HEK293T (cell line): ENCODE data around the gene PTPN1.

Source experiments
- CTCF ChIA-PET: fragments of 350-600 bp; formaldehyde crosslinking; extraction: SDS; loops from one replicate; lab custom pipeline; 2021; ENCODE audit warnings: antibody characterized with exemption, inconsistent platforms; lab: Yijun Ruan, JAX
- POLR2A ChIA-PET: fragments of 350-600 bp; formaldehyde crosslinking; extraction: SDS; loops from one replicate; lab custom pipeline; 2020; ENCODE audit warnings: antibody characterized with exemption, inconsistent platforms; lab: Yijun Ruan, JAX
- DNase-seq: peaks from one replicate; pipeline ENCODE4 v3.0.0; 2012; ENCODE audit warnings: mixed read lengths; ENCODE audit errors: extremely low spot score
- ARNT ChIP-seq: fragments of 450-650 bp; IDR thresholded peaks from 2 replicates; pipeline ENCODE4 v1.6.1; 2017; ENCODE audit warnings: mild to moderate bottlenecking
- BHLHE40 ChIP-seq: fragments of 450-650 bp; IDR thresholded peaks from 2 replicates; pipeline ENCODE4 v1.6.1; 2016; ENCODE audit warnings: mild to moderate bottlenecking, moderate library complexity, borderline replicate concordance
- CTBP1 ChIP-seq: fragments of 450-650 bp; IDR thresholded peaks from 2 replicates; pipeline ENCODE4 v1.6.1; 2016; ENCODE audit warnings: borderline replicate concordance
- ELF4 ChIP-seq: fragments of 450-650 bp; IDR thresholded peaks from 2 replicates; pipeline ENCODE4 v1.6.1; 2017; ENCODE audit warnings: antibody characterized with exemption
- FOXA1 ChIP-seq: fragments of 450-650 bp; IDR thresholded peaks from 2 replicates; pipeline ENCODE4 v1.6.1; 2016; ENCODE audit warnings: mild to moderate bottlenecking
- FOXK2 ChIP-seq: fragments of 450-650 bp; IDR thresholded peaks from 2 replicates; pipeline ENCODE4 v1.6.1; 2016; ENCODE audit warnings: mild to moderate bottlenecking
- FOXM1 ChIP-seq: fragments of 450-650 bp; IDR thresholded peaks from 2 replicates; pipeline ENCODE4 v1.6.1; 2017; ENCODE audit warnings: mild to moderate bottlenecking, borderline replicate concordance
- HDGF ChIP-seq: fragments of 450-650 bp; IDR thresholded peaks from 2 replicates; pipeline ENCODE4 v1.6.1; 2017; ENCODE audit warnings: antibody characterized with exemption, borderline replicate concordance
- L3MBTL2 ChIP-seq: fragments of 450-650 bp; conservative IDR thresholded peaks from 2 replicates; pipeline ENCODE4 v1.6.1; 2016; ENCODE audit warnings: mild to moderate bottlenecking
- LEF1 ChIP-seq: fragments of 450-650 bp; IDR thresholded peaks from 2 replicates; pipeline ENCODE4 v1.6.1; 2017; ENCODE audit warnings: mild to moderate bottlenecking, borderline replicate concordance
- NFRKB ChIP-seq: fragments of 450-650 bp; IDR thresholded peaks from 2 replicates; pipeline ENCODE4 v1.6.1; 2016; ENCODE audit warnings: mild to moderate bottlenecking, moderate library complexity
- PKNOX1 ChIP-seq: fragments of 450-650 bp; IDR thresholded peaks from 2 replicates; pipeline ENCODE4 v1.6.1; 2016
- SP1 ChIP-seq: fragments of 450-650 bp; IDR thresholded peaks from 2 replicates; pipeline ENCODE4 v1.6.1; 2017
- SUZ12 ChIP-seq: fragments of 450-650 bp; IDR thresholded peaks from 2 replicates; pipeline ENCODE4 v1.6.1; 2016; ENCODE audit warnings: mild to moderate bottlenecking
- TARDBP ChIP-seq: fragments of 450-650 bp; IDR thresholded peaks from 2 replicates; pipeline ENCODE4 v1.6.1; 2016
- ZNF384 ChIP-seq: fragments of 450-650 bp; IDR thresholded peaks from 2 replicates; pipeline ENCODE4 v1.6.1; 2016

Gene PTPN1

GRCh38 chr20:50532221-50532620 lies 22.0 kb downstream of the PTPN1 start:
- DNase-seq = no peak
- POLR2A ChIA-PET = no interaction called here

GRCh38 chr20:50533061-50533460 lies 22.9 kb downstream of the PTPN1 start:
- no peak for TF ChIP-seq NFRKB
- no peak for TF ChIP-seq FOXM1
- TF ChIP-seq LEF1 = no peak
- TF ChIP-seq SP1 = no peak
- no peak for TF ChIP-seq CTBP1
- TF ChIP-seq PKNOX1 = no peak
- TF ChIP-seq SUZ12 = no peak
- TF ChIP-seq TARDBP = no peak
- DNase-seq = no peak
- POLR2A ChIA-PET = no interaction called here
- CTCF ChIA-PET = no interaction called here

More at GRCh38 chr20:50532221-50532620, 22.0 kb downstream of the PTPN1 start:
- TF ChIP-seq L3MBTL2 = no peak
- no peak for TF ChIP-seq TARDBP
- TF ChIP-seq ELF4 = no peak
- no peak for TF ChIP-seq FOXK2
- TF ChIP-seq FOXA1 = no peak
- no peak for TF ChIP-seq SUZ12
- TF ChIP-seq LEF1 = no peak
- no peak for TF ChIP-seq HDGF
- TF ChIP-seq BHLHE40 = no peak
- no peak for TF ChIP-seq ARNT
- no peak for TF ChIP-seq NFRKB
- TF ChIP-seq PKNOX1 = no peak
- no peak for TF ChIP-seq SP1
- no peak for TF ChIP-seq FOXM1
- no peak for TF ChIP-seq CTBP1
- no peak for TF ChIP-seq ZNF384
- CTCF ChIA-PET = no interaction called here

- ChIA-PET POLR2A (no interaction called here), CTCF (interaction anchor here (0.6 kb wide), 1 partner anchor 19 kb away, joined by 3 read pairs; no protein-coding TSS in a partner anchor)
- no peak for TF ChIP-seq BHLHE40
- no peak for DNase-seq
These were observed 23.3 kb downstream of the PTPN1 start for GRCh38 chr20:50533464-50533863.

DNA sequence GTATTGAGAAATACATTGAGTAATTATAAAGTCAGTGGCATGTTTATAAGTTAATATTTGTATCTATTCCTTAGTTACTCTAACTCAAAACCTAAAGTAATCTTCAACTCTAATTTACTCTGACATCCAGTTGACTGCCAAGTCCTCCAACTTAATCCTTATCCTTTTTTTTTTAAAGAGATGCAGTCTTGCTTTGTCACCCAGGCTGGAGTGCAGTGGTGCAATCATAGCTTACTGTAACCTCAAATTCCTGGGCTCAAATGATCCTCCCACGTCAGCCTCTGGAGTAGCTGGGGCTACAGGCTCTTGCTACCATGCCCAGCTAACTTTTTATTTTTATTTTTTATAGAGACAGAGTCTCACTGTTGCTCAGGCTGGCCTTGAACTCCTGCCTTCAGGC lies 24.4 kb downstream of the PTPN1 start:
- ChIA-PET CTCF (no interaction called here), POLR2A (no interaction called here)
- no peak for DNase-seq

DNA sequence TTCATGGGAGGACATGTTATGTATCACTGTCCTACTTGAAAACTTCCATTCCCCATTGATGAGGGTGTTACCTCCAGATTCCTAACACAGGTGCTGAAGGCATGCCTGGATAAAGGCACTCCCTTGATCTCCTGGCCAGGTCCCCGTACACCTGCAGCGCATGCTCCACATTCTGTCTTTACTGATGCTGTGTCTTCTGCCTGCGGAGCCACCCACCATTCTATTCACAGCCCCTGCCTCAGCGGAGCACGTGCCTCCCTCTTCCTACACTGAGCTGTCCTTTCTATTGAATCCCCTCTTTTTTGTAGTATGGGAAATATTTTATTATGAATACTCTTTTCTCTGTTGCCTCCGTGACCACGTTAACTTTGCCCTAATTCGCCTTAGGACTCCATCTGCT lies 25.0 kb downstream of the PTPN1 start:
- DNase-seq = no peak
- ChIA-PET CTCF (no interaction called here), POLR2A (no interaction called here)
- TF ChIP-seq L3MBTL2 = no peak

More for the DNA sequence above, 24.4 kb downstream of the PTPN1 start:
- no peak for TF ChIP-seq HDGF
- no peak for TF ChIP-seq SP1
- no peak for TF ChIP-seq FOXA1
- no peak for TF ChIP-seq FOXK2
- no peak for TF ChIP-seq BHLHE40
- no peak for TF ChIP-seq NFRKB
- TF ChIP-seq L3MBTL2 = no peak
- no peak for TF ChIP-seq LEF1

DNA sequence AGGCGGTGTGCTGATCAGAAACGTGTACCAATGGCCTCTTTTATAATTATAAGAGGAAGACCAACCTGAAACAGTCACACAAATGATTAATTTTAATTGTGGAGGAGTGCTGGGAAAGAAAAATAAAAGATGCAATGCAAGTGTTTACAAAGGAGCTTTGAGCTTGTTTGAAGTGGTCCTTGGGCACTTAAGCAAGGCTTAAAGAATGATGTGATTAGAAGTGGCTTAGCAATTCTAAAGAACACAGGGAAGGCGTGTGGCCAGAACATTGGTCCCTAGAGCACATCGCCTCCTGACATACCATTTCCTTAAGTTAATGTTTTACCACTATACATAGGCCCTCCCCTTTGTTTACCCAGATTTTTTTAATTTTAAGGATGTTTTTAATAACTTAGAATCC lies 26.1 kb downstream of the PTPN1 start:
- DNase-seq = no peak
- no peak for TF ChIP-seq ELF4
- TF ChIP-seq L3MBTL2 = no peak
- TF ChIP-seq SP1 = no peak
- TF ChIP-seq FOXA1 = no peak
- TF ChIP-seq PKNOX1 = no peak
- no peak for TF ChIP-seq SUZ12
- no peak for TF ChIP-seq BHLHE40
- TF ChIP-seq FOXK2 = no peak
- TF ChIP-seq LEF1 = no peak
- TF ChIP-seq ARNT = no peak
- TF ChIP-seq NFRKB = no peak
- no peak for TF ChIP-seq FOXM1
- TF ChIP-seq ZNF384 = no peak
- no peak for TF ChIP-seq CTBP1
- TF ChIP-seq HDGF = no peak
- no peak for TF ChIP-seq TARDBP
- CTCF ChIA-PET = no interaction called here
- POLR2A ChIA-PET = no interaction called here

- TF ChIP-seq ELF4 (no peak), L3MBTL2 (no peak), CTBP1 (no peak), TARDBP (no peak), HDGF (no peak), ARNT (no peak), BHLHE40 (no peak), LEF1 (no peak), FOXA1 (no peak), PKNOX1 (no peak), FOXM1 (no peak), ZNF384 (no peak), NFRKB (no peak), SP1 (no peak)
- DNase-seq = no peak
- ChIA-PET POLR2A (no interaction called here), CTCF (interaction anchor here (0.6 to 1.3 kb wide), 3 partner anchors 11 to 359 kb away, joined by 3 to 4 read pairs (median 3); no protein-coding TSS in a partner anchor)
These were observed 27.5 kb downstream of the PTPN1 start for GRCh38 chr20:50537546-50538201.
